DND-41 (cell line): ENCODE data around the gene SPACA4.

Experiments used
- ATAC-seq: fragments of 200-7000 bp; cut with Tn5 transposase; 3 replicates; pipeline ENCODE4 v1.9.1; 2021; ENCODE audit warnings: low read depth; ENCODE audit not compliant: insufficient read depth
- DNase-seq: peaks from one replicate; pipeline ENCODE4 v3.0.0-alpha.2; 2020
- H2AFZ ChIP-seq: 2 replicates; pipeline ENCODE4 v1.6.0; 2012; ENCODE audit warnings: low read depth, low read length
- H3K27ac ChIP-seq: 2 replicates; pipeline ENCODE4 v1.5.1; 2012; ENCODE audit warnings: low read length, inconsistent platforms
- H3K27me3 ChIP-seq: fragments of 200-600 bp; sonication (generic); 2 replicates; pipeline ENCODE4 v1.6.0; 2012; ENCODE audit warnings: low read length, mild to moderate bottlenecking, inconsistent platforms; ENCODE audit not compliant: insufficient read depth, poor library complexity
- H3K36me3 ChIP-seq: 2 replicates; pipeline ENCODE4 v1.5.1; 2012; ENCODE audit warnings: low read length, inconsistent platforms; ENCODE audit not compliant: insufficient read depth
- H3K4me1 ChIP-seq: 2 replicates; pipeline ENCODE4 v1.5.1; 2012; ENCODE audit warnings: mild to moderate bottlenecking, low read length; ENCODE audit not compliant: insufficient read depth
- H3K4me2 ChIP-seq: 2 replicates; pipeline ENCODE4 v1.6.0; 2012; ENCODE audit warnings: mild to moderate bottlenecking, moderate library complexity, low read length, inconsistent platforms; ENCODE audit not compliant: insufficient read depth
- H3K4me3 ChIP-seq, 2 experiments: fragments of 200-600 bp in 1 of 2; shearing (Covaris generic) in 1 of 2; 2 replicates each; pipeline ENCODE4 v1.5.1; 2012 to 2016; ENCODE audit warnings: inconsistent platforms in 2 of 2, low read length in 2 of 2, mild to moderate bottlenecking in 2 of 2, low read depth in 1 of 2, moderate library complexity in 1 of 2
- H3K79me2 ChIP-seq: 2 replicates; pipeline ENCODE4 v1.6.0; 2012; ENCODE audit warnings: low read length, inconsistent platforms; ENCODE audit not compliant: insufficient read depth
- H3K9ac ChIP-seq: 2 replicates; pipeline ENCODE4 v1.6.0; 2012; ENCODE audit warnings: low read depth, mild to moderate bottlenecking, inconsistent platforms, low read length, moderate library complexity
- H3K9me3 ChIP-seq: 2 replicates; pipeline ENCODE4 v1.5.1; 2012; ENCODE audit warnings: low read length, moderate library complexity, mild to moderate bottlenecking, inconsistent platforms; ENCODE audit not compliant: insufficient read depth, severe bottlenecking
- H4K20me1 ChIP-seq: 2 replicates; pipeline ENCODE4 v1.6.0; 2012; ENCODE audit warnings: low read length; ENCODE audit not compliant: insufficient read depth
- EZH2 ChIP-seq: IDR thresholded peaks from 3 replicates; pipeline ENCODE4 v1.6.1; 2012; ENCODE audit warnings: borderline replicate concordance, low read depth, mild to moderate bottlenecking, moderate library complexity, low read length, inconsistent platforms; ENCODE audit not compliant: severe bottlenecking
- TF ChIP-seq, protein P1 (sequence below): IDR thresholded peaks from 2 replicates; pipeline ENCODE4 v1.5.1; 2012; ENCODE audit warnings: borderline replicate concordance, low read length, moderate library complexity, mild to moderate bottlenecking; ENCODE audit not compliant: poor library complexity, severe bottlenecking; ENCODE audit errors: extremely low read depth

SPACA4 gene

GRCh38 chr19:48603001-48603400 is 3.5 kb upstream of the SPACA4 start:
- Histone ChIP-seq H3K4me1 (no peaks in the 10 kb centered on the region), H3K9me3 (no peaks in the 10 kb centered on the region), H3K27ac (no peak overlapping the region), H3K4me2 (no peak overlapping the region), H3K4me3 (no peak overlapping the region), H2AFZ (no peak overlapping the region), H3K27me3 (no peaks in the 10 kb centered on the region), H3K79me2 (no peaks in the 10 kb centered on the region), H4K20me1 (no peaks in the 10 kb centered on the region), H3K9ac (no peak overlapping the region), H3K36me3 (no peaks in the 10 kb centered on the region)
- DNase-seq, result no peak
- no peak for ATAC-seq
- TF ChIP-seq, protein P1, sequence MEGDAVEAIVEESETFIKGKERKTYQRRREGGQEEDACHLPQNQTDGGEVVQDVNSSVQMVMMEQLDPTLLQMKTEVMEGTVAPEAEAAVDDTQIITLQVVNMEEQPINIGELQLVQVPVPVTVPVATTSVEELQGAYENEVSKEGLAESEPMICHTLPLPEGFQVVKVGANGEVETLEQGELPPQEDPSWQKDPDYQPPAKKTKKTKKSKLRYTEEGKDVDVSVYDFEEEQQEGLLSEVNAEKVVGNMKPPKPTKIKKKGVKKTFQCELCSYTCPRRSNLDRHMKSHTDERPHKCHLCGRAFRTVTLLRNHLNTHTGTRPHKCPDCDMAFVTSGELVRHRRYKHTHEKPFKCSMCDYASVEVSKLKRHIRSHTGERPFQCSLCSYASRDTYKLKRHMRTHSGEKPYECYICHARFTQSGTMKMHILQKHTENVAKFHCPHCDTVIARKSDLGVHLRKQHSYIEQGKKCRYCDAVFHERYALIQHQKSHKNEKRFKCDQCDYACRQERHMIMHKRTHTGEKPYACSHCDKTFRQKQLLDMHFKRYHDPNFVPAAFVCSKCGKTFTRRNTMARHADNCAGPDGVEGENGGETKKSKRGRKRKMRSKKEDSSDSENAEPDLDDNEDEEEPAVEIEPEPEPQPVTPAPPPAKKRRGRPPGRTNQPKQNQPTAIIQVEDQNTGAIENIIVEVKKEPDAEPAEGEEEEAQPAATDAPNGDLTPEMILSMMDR, result no peak
- no peak for TF ChIP-seq EZH2

GRCh38 chr19:48603449-48603848 is 3.1 kb upstream of the SPACA4 start:
- Histone ChIP-seq H3K27ac (no peak overlapping the region), H3K9me3 (no peaks in the 10 kb centered on the region), H3K4me3 (no peak overlapping the region), H3K9ac (no peak overlapping the region), H3K4me1 (no peaks in the 10 kb centered on the region), H4K20me1 (no peaks in the 10 kb centered on the region), H2AFZ (no peak overlapping the region), H3K4me2 (no peak overlapping the region), H3K36me3 (no peaks in the 10 kb centered on the region), H3K27me3 (no peaks in the 10 kb centered on the region), H3K79me2 (no peaks in the 10 kb centered on the region)
- ATAC-seq (no peak), DNase-seq (no peak)
- TF ChIP-seq, protein P1, result no peak
- TF ChIP-seq EZH2, result no peak

DNA sequence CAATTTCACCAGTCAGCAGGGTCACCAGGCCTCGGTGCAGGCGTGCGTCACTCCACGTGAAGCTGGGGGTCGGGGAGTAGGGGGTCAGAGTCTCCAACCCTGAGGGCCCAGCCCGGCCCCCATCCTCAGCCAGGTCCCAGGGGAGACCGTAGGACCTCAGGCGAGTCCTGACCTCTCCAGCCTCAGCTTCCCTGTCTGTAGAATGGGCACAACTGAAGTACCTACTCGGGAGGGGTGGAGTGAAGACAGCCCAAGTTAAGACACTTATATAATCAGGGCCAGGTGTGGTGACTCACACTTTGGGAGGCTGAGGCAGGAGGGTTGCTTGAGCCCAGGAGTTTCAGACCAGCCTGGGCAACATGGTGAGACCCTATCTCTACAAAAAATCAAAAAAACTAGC is 2.7 kb upstream of the SPACA4 start:
- DNase-seq (no peak), ATAC-seq (no peak)
- Histone ChIP-seq H4K20me1 (no peaks in the 10 kb centered on the region), H3K27me3 (no peaks in the 10 kb centered on the region), H3K27ac (no peak overlapping the region), H3K4me1 (no peaks in the 10 kb centered on the region), H3K4me3 (no peak overlapping the region), H3K4me2 (no peak overlapping the region), H3K79me2 (no peaks in the 10 kb centered on the region), H3K9me3 (no peaks in the 10 kb centered on the region), H3K36me3 (no peaks in the 10 kb centered on the region), H3K9ac (no peak overlapping the region), H2AFZ (no peak overlapping the region)
- TF ChIP-seq EZH2, result no peak
- TF ChIP-seq, protein P1, result no peak

DNA sequence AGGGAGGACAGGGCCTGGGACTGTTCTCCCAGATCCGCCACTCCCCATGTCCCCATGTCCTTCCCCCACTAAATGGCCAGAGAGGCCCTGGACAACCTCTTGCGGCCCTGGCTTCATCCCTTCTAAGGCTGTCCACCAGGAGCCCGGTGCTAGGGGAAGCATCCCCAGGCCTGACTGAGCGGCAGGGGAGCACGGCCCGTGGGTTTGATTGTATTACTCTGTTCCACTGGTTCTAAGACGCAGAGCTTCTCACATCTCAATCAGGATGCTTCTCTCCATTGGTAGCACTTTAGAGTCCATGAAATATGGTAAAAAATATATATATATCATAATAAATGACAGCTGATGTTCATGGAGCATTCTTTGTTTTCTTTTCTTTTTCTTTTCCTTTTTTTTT is 815 bp downstream of the SPACA4 start:
- H3K27ac ChIP-seq, result no peak overlapping the region
- no peaks in the 10 kb centered on the region for H3K9me3 ChIP-seq
- H2AFZ ChIP-seq, result no peak overlapping the region
- ATAC-seq (no peak), DNase-seq (no peak)
- no peak overlapping the region for H3K4me3 ChIP-seq
- H3K9ac ChIP-seq, result no peak overlapping the region
- H3K4me2 ChIP-seq, result no peak overlapping the region
- no peaks in the 10 kb centered on the region for H3K27me3 ChIP-seq
- H3K36me3 ChIP-seq, result no peaks in the 10 kb centered on the region
- H4K20me1 ChIP-seq, result no peaks in the 10 kb centered on the region
- H3K79me2 ChIP-seq, result no peaks in the 10 kb centered on the region
- TF ChIP-seq, protein P1, result no peak
- TF ChIP-seq EZH2, result no peak
- H3K4me1 ChIP-seq, result no peaks in the 10 kb centered on the region
